GM12873 (cell line): ENCODE results near the gene PANK4.

Experiments
- CTCF ChIP-seq: IDR thresholded peaks from 2 replicates; pipeline ENCODE4 v1.5.1; 2012; ENCODE audit warnings: low read depth, mild to moderate bottlenecking, moderate library complexity, low read length, control low read depth; ENCODE audit not compliant: insufficient read depth; ENCODE audit errors: missing control alignments

PANK4 gene

GRCh38 chr1:2566101-2567045 lies 40.0 kb upstream of the PANK4 start:
- no peak for TF ChIP-seq CTCF

- no peak for TF ChIP-seq CTCF
Observed at GRCh38 chr1:2564815-2565374, 38.5 kb upstream of the PANK4 start.

GRCh38 chr1:2564006-2564814 lies 37.8 kb upstream of the PANK4 start:
- TF ChIP-seq CTCF, result no peak

GRCh38 chr1:2563205-2563604 lies 36.8 kb upstream of the PANK4 start:
- no peak for TF ChIP-seq CTCF

GRCh38 chr1:2561898-2562895 lies 35.8 kb upstream of the PANK4 start:
- peak; percentile 76 for TF ChIP-seq CTCF

GRCh38 chr1:2561446-2561845 lies 35.0 kb upstream of the PANK4 start:
- TF ChIP-seq CTCF, result no peak
